Panc1 (cell line): ENCODE measurements around the gene ALK. TPM values are rescaled to one million over a fixed set of nuclear protein-coding genes. Genes with fewer than 3 reads are reported as not detected.

Experiments
- ATAC-seq: fragments of 200-7000 bp; cut with Tn5 transposase; 2 replicates; pipeline ENCODE4 v1.9.1; 2020; ENCODE audit warnings: mild to moderate bottlenecking, moderate library complexity
- BruUV-seq: library from RNA; stranded (reverse); fragments of 400-500 nt; replicated peaks from 2 replicates; lab custom pipeline; 2021; lab: Mats Ljungman, UMichigan
- CTCF ChIA-PET: fragments of 300-600 bp; sonication (Branson Sonifier 250); formaldehyde crosslinking; loops from one replicate; lab custom pipeline; 2022; ENCODE audit warnings: antibody characterized with exemption; lab: Charles Lee
- POLR2A ChIA-PET: fragments of 300-600 bp; sonication (Branson Sonifier 250); formaldehyde crosslinking; loops from one replicate; lab custom pipeline; 2022; ENCODE audit warnings: antibody characterized with exemption; lab: Charles Lee
- DNase-seq: peaks from one replicate; pipeline ENCODE4 v3.0.0-alpha.2; 2010; ENCODE audit warnings: low read depth, low spot score
- H3K27ac ChIP-seq: 2 replicates; pipeline ENCODE4 v1.5.1; 2011; ENCODE audit warnings: mild to moderate bottlenecking, low read length, inconsistent platforms
- H3K27me3 ChIP-seq: fragments of 200-500 bp; sonication (Bioruptor generic); 2 replicates; pipeline ENCODE4 v1.6.0; 2014; ENCODE audit warnings: low read length, inconsistent platforms; ENCODE audit not compliant: control insufficient read depth, insufficient read depth
- H3K36me3 ChIP-seq: fragments of 200-500 bp; sonication (Bioruptor generic); 2 replicates; pipeline ENCODE4 v1.5.1; 2014; ENCODE audit warnings: inconsistent platforms, mild to moderate bottlenecking, low read length, moderate library complexity; ENCODE audit not compliant: control insufficient read depth, insufficient read depth
- H3K4me1 ChIP-seq: 2 replicates; pipeline ENCODE4 v1.5.1; 2011; ENCODE audit warnings: inconsistent platforms, mild to moderate bottlenecking, low read length, moderate library complexity; ENCODE audit not compliant: control insufficient read depth, insufficient read depth
- H3K4me3 ChIP-seq, 2 experiments: 2 replicates each; pipeline ENCODE4 v1.5.1; 2011 to 2012; ENCODE audit warnings: low read depth in 2 of 2, low read length in 2 of 2, mild to moderate bottlenecking in 2 of 2, inconsistent platforms in 1 of 2, moderate library complexity in 1 of 2
- H3K9me3 ChIP-seq: fragments of 200-500 bp; sonication (Bioruptor generic); 2 replicates; pipeline ENCODE4 v1.5.1; 2014; ENCODE audit warnings: low read depth, mild to moderate bottlenecking, inconsistent platforms, low read length, moderate library complexity; ENCODE audit not compliant: control insufficient read depth, insufficient read depth
- POLR2AphosphoS5 ChIP-seq: IDR thresholded peaks from 2 replicates; pipeline ENCODE4 v1.6.1; 2012; ENCODE audit warnings: mild to moderate bottlenecking, low read depth, low read length, moderate library complexity
- REST ChIP-seq, 2 experiments: IDR thresholded peaks; 2 replicates each; pipeline ENCODE4 v1.6.1; 2011 to 2012; ENCODE audit warnings: low read depth in 2 of 2, control low read depth in 1 of 2, low read length in 1 of 2, mild to moderate bottlenecking in 1 of 2, moderate library complexity in 1 of 2; ENCODE audit not compliant: insufficient read depth in 1 of 2
- TCF7L2 ChIP-seq: IDR thresholded peaks from 2 replicates; pipeline ENCODE4 v1.6.1; 2011; ENCODE audit warnings: mild to moderate bottlenecking, low read depth, low read length, inconsistent platforms
- in situ Hi-C: cut with HindIII; loops from 2 replicates; pipeline ENCODE4 v1.10.0; 2016; ENCODE audit warnings: low sequenced_read_pairs, low pct_unique_long_range_greater_than_20kb
- intact Hi-C: fragments of 100-400 bp; cut with micrococcal nuclease; formaldehyde crosslinking; loops from one replicate; pipeline ENCODE4 v1.10.0; 2022; ENCODE audit not compliant: unreplicated experiment
- total RNA-seq: library from RNA; stranded (reverse); gene quantifications from one replicate; pipeline ENCODE4 v1.2.1, GENCODE V29; 2021; ENCODE audit not compliant: unreplicated experiment
- TF ChIP-seq, protein P1 (sequence below): fragments of 450-650 bp; IDR thresholded peaks from 2 replicates; pipeline ENCODE4 v1.5.1; 2017; ENCODE audit warnings: mild to moderate bottlenecking

The ALK gene
- total RNA-seq, 1 experiment from 2014 or later = not detected

GRCh38 chr2:29871541-29871940 is 49.8 kb downstream of the ALK start:
- CTCF ChIA-PET = no interaction called here
- H3K4me1 ChIP-seq = no peaks in the 10 kb centered on the region
- peaks cover 4% of the 10 kb centered on the region; the same call in 1 of the 2 replicates for H3K27me3 ChIP-seq
- no peaks in the 10 kb centered on the region for H3K36me3 ChIP-seq
- POLR2A ChIA-PET = no interaction called here
- no peak for DNase-seq
- no peak for TF ChIP-seq POLR2AphosphoS5
- BruUV-seq = no TSS peak
- ATAC-seq = no peak
- H3K4me3 ChIP-seq = no peak overlapping the region
- in situ Hi-C loops (no loop called here), intact Hi-C loops (no loop called here)
- H3K9me3 ChIP-seq = no peaks in the 10 kb centered on the region
- no peak overlapping the region for H3K27ac ChIP-seq

DNA sequence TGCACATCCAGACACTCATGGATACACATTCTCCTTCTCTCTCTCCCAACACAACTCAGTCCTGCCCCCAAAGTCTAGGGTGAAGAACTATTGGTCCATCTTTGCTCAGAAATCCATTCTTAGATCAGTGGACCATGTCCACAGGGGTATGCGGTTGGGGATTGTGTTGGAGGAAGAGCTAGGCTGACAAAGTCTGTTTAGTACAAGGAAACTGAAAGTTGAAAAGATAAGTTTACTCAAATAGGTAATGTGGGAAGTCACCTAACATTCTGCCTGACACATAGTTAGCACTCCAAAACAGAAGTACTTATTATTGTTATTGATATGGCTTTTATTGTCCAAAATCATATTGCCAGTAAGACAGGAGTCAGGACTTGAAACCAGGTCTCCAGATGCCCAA is 55.9 kb downstream of the ALK start:
- no peak for TF ChIP-seq REST (IDR thresholded peaks at IDR 0.05; ENCODE audit: insufficient read depth in 1 of 2, low read depth in 2 of 2, low read length in 1 of 2)
- no peak for TF ChIP-seq TCF7L2
- no peaks in the 10 kb centered on the region for H3K36me3 ChIP-seq
- H3K4me3 ChIP-seq = no peak overlapping the region
- 0 out of 2 replicates have a peak, but pooled peaks cover 7% of the 10 kb centered on the region for H3K27me3 ChIP-seq
- in situ Hi-C loops (no loop called here), intact Hi-C loops (no loop called here)
- no peak for ATAC-seq
- no peak overlapping the region for H3K27ac ChIP-seq
- no peaks in the 10 kb centered on the region for H3K9me3 ChIP-seq
- BruUV-seq = no TSS peak
- CTCF ChIA-PET = interaction anchor here (0.6 kb wide), 1 partner anchor 89 kb away, joined by 5 read pairs; no protein-coding TSS in a partner anchor
- POLR2A ChIA-PET = no interaction called here
- DNase-seq = no peak
- no peaks in the 10 kb centered on the region for H3K4me1 ChIP-seq

DNA sequence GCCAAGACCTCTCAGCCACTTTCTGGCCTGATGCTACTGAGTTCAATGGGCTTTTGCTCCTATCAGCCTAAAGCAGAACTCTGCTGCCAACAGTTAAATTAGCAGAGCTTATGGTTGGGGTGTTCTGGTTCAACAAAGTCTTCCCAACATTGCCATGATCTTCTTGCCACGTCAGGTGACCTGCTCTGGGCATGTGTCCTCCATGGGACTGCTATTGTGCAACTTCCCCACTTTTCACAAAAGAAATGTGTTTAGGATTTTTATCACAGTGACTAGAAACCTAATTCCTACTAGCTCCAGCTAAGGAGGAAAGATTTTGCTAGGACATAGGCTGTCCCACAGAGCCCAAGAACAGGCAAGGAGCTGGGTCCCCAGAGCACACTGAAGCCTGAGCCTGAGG is 56.4 kb downstream of the ALK start:
- no peak overlapping the region for H3K27ac ChIP-seq
- BruUV-seq = no TSS peak
- intact Hi-C loops (no loop called here), in situ Hi-C loops (no loop called here)
- no peaks in the 10 kb centered on the region for H3K9me3 ChIP-seq
- TF ChIP-seq, protein P1, sequence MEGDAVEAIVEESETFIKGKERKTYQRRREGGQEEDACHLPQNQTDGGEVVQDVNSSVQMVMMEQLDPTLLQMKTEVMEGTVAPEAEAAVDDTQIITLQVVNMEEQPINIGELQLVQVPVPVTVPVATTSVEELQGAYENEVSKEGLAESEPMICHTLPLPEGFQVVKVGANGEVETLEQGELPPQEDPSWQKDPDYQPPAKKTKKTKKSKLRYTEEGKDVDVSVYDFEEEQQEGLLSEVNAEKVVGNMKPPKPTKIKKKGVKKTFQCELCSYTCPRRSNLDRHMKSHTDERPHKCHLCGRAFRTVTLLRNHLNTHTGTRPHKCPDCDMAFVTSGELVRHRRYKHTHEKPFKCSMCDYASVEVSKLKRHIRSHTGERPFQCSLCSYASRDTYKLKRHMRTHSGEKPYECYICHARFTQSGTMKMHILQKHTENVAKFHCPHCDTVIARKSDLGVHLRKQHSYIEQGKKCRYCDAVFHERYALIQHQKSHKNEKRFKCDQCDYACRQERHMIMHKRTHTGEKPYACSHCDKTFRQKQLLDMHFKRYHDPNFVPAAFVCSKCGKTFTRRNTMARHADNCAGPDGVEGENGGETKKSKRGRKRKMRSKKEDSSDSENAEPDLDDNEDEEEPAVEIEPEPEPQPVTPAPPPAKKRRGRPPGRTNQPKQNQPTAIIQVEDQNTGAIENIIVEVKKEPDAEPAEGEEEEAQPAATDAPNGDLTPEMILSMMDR = no peak
- TF ChIP-seq POLR2AphosphoS5 = no peak
- ATAC-seq (no peak), DNase-seq (no peak)
- H3K27me3 ChIP-seq = 0 out of 2 replicates have a peak, but pooled peaks cover 7% of the 10 kb centered on the region
- CTCF ChIA-PET = interaction anchor here (0.6 kb wide), 1 partner anchor 89 kb away, joined by 5 read pairs; no protein-coding TSS in a partner anchor
- POLR2A ChIA-PET = no interaction called here
- no peaks in the 10 kb centered on the region for H3K36me3 ChIP-seq
- no peak overlapping the region for H3K4me3 ChIP-seq
- H3K4me1 ChIP-seq = no peaks in the 10 kb centered on the region
